ENCODE measurements around the gene MGAT3.

The MGAT3 gene

DNA sequence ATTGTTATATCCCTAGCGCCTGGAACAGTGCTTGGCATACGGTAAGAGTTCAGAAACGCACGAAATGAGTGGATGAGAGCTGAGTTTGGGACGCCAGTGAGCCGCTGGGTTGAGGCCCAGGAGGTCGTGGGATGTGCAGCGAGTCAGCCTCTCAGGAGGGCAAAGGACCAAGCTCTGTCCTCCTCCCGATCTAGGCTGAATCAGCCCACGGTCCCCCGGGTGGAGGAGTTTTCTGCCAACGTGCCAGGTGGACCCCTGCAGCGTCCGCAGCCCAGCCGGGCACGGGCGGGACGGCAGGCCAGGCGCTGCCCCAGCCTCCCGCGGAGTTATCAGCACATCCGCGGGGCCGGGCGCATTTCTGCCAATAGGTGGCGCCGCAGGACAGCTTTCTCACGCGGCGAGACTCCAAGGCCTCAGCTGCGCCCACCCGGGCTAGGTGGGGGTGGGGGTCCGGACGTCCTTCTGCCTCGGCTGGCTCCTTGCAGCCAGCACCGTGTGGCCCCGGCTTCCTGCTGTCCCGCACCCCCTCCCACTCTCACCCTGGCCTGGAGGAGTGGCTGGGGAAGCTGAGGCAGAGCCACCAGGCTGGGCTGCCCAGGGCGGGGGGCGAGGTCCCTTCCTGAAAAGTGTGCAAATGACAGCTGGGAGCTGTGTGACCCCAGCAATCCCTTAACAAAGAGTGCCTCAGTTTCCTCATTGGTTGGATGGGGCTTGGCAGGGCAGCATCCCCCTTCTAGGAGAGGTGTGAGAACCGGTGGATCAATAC lies 78.0 kb downstream of the MGAT3 start:
- DNase-seq: peak; percentile 73

- no peak for DNase-seq
Measured at GRCh38 chr22:39535357-39535725, 78.5 kb downstream of the MGAT3 start.

DNA sequence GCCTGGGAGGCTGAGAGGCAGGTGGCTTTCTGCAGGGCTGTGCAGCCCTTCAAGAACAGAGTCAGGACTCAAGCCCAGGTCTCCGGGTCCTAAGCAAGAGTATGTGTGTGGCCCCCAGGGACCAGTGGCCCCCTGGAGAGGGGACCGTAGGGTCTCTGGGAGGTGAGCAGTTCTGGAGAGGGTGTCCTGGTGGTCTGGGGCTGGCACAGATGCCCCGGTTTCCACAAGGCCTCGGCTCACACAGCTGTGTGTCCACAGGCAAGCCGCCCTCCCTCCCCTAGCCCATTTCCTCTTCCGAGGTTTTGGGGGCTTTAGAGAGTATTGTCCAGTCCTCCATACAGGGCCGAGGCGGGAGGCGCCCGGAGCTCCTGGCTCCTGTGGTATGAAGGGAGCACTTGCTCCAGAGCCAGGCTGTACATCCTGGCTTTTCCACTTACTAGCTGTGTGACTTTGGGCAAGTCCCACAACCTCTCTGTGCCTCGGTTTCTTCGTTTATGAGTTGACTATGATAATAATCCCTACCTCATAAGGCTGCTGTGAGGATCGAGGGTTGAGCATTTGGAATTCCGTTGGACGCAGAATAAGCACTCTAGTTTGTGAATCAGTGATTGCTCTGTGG lies 79.1 kb downstream of the MGAT3 start:
- DNase-seq: no peak

GRCh38 chr22:39536711-39537110 lies 79.9 kb downstream of the MGAT3 start:
- DNase-seq: no peak

- no peak for DNase-seq
Measured at GRCh38 chr22:39537975-39538374, 81.2 kb downstream of the MGAT3 start.

Data from fibroblast of skin of right biceps (primary cell).